ENCODE data around the gene ZNF586.
"Not testable (repeated sequence)": the region's sequence is repeated elsewhere in the genome, so short reads cannot be mapped to it uniquely, and the experiment has no call there.

Gene ZNF586

DNA sequence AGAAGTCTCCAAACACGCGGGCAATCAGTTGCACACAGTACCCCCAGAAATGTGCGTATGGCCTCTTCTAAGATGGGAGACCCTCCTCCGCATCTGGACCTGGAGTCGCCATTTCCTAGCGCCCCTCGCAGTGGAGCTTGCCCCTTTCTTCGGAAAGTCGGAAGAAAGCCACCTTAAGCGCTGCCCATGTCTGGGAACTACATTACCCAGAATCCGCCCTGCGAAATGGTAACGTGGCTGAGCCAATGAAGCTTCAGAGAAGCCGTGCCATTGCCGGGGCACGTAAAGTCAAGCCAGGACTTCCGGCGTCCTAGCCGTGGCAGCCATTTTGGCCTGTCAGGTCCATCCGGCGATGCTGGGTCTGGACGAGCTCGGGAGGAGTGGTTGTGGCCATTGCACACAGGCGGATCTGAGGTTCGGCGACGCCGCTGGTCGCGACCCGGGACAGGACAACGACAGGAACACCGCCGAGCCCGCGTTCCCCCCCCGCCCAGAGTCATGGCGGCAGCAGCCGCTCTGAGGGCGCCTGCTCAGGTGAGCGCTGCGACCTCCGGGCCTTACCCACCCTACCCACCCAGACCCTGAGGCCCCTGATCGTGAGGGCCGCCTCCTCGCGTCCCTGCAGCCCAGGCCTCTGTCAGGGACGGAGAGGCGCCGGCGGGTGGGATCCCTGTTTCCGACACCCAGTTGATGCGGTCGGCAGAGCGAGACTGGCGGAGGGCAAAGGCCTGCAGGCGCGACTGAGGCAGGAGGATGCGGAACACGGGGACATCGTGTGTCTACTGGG is at the start of gene ZNF586:
ZNF586 (plus strand) TSS at position 332 of the 787 bp plus-strand sequence; CDS start at position 499, 167 bp downstream.
- CTCF ChIA-PET, result interaction anchor here (0.6 kb wide), 1 partner anchor 122 kb away, joined by 3 read pairs; no protein-coding TSS in a partner anchor
- peaks cover 60% of the 10 kb centered on the region for H3K36me3 Mint-ChIP-seq
- H3K4me3 Mint-ChIP-seq, result peak within 1 kb of the TSS; percentile 95
- no peaks in the 10 kb centered on the region for H3K27me3 Mint-ChIP-seq
- DNase-seq, result peak; percentile 94
- peaks cover 52% of the 10 kb centered on the region for H3K9me3 Mint-ChIP-seq
- H3K27ac Mint-ChIP-seq, result peak within 1 kb of the TSS; percentile 96
- H3K4me1 Mint-ChIP-seq, result peaks cover 39% of the 10 kb centered on the region

- Mint-ChIP-seq H3K27ac (no peak overlapping the region), H3K36me3 (peaks cover 75% of the 10 kb centered on the region), H3K27me3 (no peaks in the 10 kb centered on the region), H3K4me3 (no peak overlapping the region), H3K4me1 (peaks cover 7% of the 10 kb centered on the region), H3K9me3 (peaks cover 73% of the 10 kb centered on the region)
- no peak for DNase-seq
- CTCF ChIA-PET, result no interaction called here
Observed at GRCh38 chr19:57719901-57720519, 49.5 kb upstream of the ZNF586 start.

GRCh38 chr19:57720878-57721277 is 48.6 kb upstream of the ZNF586 start:
- H3K36me3 Mint-ChIP-seq, result peaks cover 76% of the 10 kb centered on the region
- H3K9me3 Mint-ChIP-seq, result peaks cover 68% of the 10 kb centered on the region
- H3K4me1 Mint-ChIP-seq, result peaks cover 9% of the 10 kb centered on the region
- CTCF ChIA-PET, result no interaction called here
- no peak overlapping the region for H3K27ac Mint-ChIP-seq
- no peak for DNase-seq
- no peaks in the 10 kb centered on the region for H3K27me3 Mint-ChIP-seq
- no peak overlapping the region for H3K4me3 Mint-ChIP-seq

GRCh38 chr19:57738320-57738719 is 31.2 kb upstream of the ZNF586 start:
- H3K9me3 Mint-ChIP-seq, H3K27me3 Mint-ChIP-seq, H3K4me3 Mint-ChIP-seq, H3K27ac Mint-ChIP-seq, H3K4me1 Mint-ChIP-seq, H3K36me3 Mint-ChIP-seq: not testable (repeated sequence)
- peak; percentile 56 for DNase-seq
- CTCF ChIA-PET, result interaction anchor here (0.9 to 1.4 kb wide), 2 partner anchors 10 to 208 kb away, joined by 4 read pairs; no protein-coding TSS in a partner anchor

DNA sequence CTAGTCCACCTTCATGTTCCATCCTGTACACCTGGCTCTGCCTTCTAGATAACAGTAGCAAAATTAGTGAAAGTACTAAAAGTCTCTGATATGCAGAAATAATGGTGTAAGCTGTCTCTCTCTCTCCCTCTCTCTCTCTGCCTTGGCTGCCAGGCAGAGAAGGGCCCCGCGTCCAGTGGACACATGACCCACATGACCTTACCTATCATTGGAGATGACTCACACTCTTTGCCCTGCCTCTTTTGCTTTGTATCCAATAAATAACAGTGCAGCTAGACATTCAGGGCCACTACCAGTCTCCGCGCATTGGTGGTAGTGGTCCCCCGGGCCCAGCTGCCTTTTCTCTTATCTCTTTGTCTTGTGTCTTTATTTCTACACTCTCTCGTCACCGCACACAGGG is 30.7 kb upstream of the ZNF586 start:
- not testable (repeated sequence) for DNase-seq, H3K27ac Mint-ChIP-seq, H3K36me3 Mint-ChIP-seq, H3K27me3 Mint-ChIP-seq, H3K4me1 Mint-ChIP-seq, H3K4me3 Mint-ChIP-seq, H3K9me3 Mint-ChIP-seq
- CTCF ChIA-PET, result interaction anchor here (0.9 to 1.4 kb wide), 2 partner anchors 11 to 208 kb away, joined by 4 read pairs; no protein-coding TSS in a partner anchor

DNA sequence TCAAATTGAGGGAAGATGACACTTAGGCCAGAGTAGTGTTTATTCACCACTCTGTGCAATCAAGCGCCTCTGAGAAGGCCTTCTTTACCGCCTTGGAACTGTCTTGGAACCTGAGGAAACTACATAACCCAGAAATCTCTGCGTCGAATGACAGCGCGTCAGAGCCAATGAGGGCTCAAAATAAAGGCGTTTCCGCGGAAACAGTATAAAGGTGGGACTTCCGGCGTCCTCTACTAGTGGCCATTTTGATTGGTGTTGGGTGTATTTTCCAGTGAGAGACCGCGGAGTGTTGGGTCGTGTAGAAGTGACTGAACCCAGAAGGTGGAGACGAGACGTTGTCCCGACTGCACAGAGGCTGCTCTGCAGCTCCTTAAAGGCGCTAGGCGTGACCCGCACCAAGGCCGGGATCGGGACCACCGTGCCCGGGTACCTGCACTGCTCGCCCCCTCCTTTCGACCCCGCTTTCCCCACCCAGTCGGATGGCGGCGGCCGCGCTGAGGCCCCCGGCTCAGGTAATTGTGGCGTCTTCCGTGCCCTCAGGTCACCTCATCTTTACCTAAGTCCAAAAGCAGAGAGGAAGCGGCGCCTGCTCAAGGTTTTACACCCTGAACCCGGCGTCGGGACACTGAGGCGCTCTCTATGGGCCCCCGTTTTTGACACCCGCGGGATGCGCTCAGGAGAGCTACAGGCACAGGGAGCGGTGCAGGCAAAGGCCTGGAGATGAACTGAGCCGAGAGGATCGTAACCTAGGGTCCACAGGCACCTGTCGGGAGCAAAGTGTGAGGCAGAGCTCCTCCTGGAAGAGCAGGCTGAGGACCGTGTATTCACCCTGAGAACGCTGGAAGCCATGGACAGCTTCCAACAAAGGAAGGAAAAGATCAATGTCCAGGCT is 22.6 kb upstream of the ZNF586 start, which contains the start of gene ZNF776:
ZNF776 (plus strand) TSS at position 236 of the 892 bp plus-strand sequence; CDS start at position 480, 244 bp downstream.
- Mint-ChIP-seq H3K36me3 (peaks cover 52% of the 10 kb centered on the region), H3K4me1 (peaks cover 25% of the 10 kb centered on the region), H3K4me3 (peak within 1 kb of the TSS; percentile 96), H3K9me3 (peaks cover 44% of the 10 kb centered on the region), H3K27me3 (no peaks in the 10 kb centered on the region), H3K27ac (peak within 1 kb of the TSS; percentile 93)
- peak; percentile 91 for DNase-seq
- CTCF ChIA-PET, result no interaction called here

DNA sequence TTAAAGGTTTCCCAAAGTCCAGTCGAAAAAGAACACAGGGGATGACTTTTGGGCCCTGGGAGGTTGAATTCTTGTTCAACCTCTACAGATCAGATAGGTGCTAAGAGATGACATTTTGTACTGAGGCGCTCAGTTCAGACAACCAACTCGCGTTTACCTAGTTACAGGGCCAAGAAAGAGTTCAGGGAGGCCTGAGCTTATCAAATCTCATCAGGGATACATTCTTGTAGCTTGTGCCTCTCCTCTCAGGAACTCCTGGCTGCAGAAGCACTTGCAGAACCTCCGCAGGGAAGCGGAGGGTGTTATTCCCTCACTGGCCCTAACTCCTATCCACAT is 22.0 kb upstream of the ZNF586 start:
- CTCF ChIA-PET, result no interaction called here
- Mint-ChIP-seq H3K36me3 (peaks cover 58% of the 10 kb centered on the region), H3K4me1 (peaks cover 25% of the 10 kb centered on the region), H3K4me3 (peak overlapping the region; percentile 96), H3K27ac (peak overlapping the region; percentile 93), H3K9me3 (peaks cover 49% of the 10 kb centered on the region), H3K27me3 (no peaks in the 10 kb centered on the region)
- no peak for DNase-seq

- no peak for DNase-seq
- CTCF ChIA-PET, result no interaction called here
- Mint-ChIP-seq H3K4me3 (peak overlapping the region; percentile 96), H3K4me1 (peaks cover 25% of the 10 kb centered on the region), H3K9me3 (peaks cover 55% of the 10 kb centered on the region), H3K36me3 (peaks cover 64% of the 10 kb centered on the region), H3K27me3 (no peaks in the 10 kb centered on the region), H3K27ac (no peak overlapping the region)
Observed at GRCh38 chr19:57748029-57748428, 21.4 kb upstream of the ZNF586 start.

DNA sequence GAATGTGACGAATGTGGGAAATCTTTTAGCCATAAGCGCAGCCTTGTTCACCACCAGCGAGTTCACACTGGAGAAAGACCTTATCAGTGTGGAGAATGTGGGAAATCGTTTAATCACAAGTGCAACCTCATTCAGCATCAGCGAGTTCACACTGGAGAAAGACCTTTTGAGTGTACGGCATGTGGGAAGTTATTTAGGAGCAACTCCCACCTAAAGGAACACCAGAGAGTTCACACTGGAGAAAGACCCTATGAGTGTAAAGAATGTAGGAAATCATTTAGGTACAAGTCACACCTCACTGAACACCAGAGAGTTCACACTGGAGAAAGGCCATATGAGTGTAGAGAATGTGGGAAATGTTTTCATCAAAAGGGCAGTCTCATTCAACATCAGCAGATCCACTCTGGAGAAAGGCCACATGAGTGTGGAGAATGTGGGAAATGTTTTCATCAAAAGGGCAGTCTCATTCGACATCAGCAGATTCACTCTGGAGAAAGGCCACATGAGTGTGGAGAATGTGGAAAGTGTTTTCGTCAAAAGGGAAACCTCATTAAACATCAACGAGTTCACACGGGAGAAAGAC is 15.3 kb upstream of the ZNF586 start:
- no peak overlapping the region for H3K4me3 Mint-ChIP-seq
- H3K9me3 Mint-ChIP-seq, result peaks cover 84% of the 10 kb centered on the region
- no peaks in the 10 kb centered on the region for H3K27me3 Mint-ChIP-seq
- no peaks in the 10 kb centered on the region for H3K4me1 Mint-ChIP-seq
- CTCF ChIA-PET, result no interaction called here
- peaks cover 98% of the 10 kb centered on the region for H3K36me3 Mint-ChIP-seq
- H3K27ac Mint-ChIP-seq, result no peak overlapping the region
- DNase-seq, result no peak

DNA sequence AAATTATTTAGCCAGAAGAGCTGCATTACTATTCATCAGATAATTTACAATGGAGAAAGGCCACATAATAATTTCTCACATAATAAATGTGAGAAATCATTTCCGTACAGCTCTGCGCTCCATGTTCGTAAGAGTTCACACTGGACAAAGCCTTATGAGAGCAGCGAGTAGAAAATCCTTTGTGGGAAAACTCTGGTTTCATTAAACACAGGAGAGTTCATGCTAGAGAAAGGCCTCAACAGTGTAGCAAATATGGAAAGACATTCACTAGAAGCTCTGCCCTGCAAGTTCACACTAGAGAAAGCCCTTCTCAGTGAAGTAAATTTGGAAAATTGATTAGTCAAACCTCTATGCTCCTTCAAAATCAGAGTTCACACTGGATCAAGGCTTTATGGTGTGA is 14.4 kb upstream of the ZNF586 start:
- Mint-ChIP-seq H3K9me3 (peaks cover 82% of the 10 kb centered on the region), H3K36me3 (peaks cover 98% of the 10 kb centered on the region), H3K4me3 (no peak overlapping the region), H3K27me3 (no peaks in the 10 kb centered on the region), H3K4me1 (no peaks in the 10 kb centered on the region), H3K27ac (no peak overlapping the region)
- CTCF ChIA-PET, result no interaction called here
- no peak for DNase-seq

DNA sequence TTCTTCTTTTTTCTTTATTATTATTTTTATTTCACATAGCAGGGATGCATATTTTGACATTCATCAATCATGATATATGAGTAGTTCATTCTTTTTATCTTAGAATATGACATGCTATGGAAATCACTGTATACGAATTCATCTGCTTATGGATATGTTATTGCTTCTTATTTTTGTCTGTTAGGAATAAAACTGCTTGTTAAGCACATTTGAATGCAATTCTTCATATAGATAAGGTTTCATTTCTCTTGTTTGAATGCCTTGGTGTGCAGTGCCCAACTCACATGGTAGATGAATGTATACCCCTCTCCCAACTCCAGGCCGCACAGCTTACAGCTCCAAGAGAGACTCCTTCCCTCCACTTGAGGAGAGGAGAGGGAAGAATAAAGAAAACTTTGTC is 11.5 kb upstream of the ZNF586 start:
- Mint-ChIP-seq H3K27me3 (no peaks in the 10 kb centered on the region), H3K4me1 (no peaks in the 10 kb centered on the region), H3K36me3 (peaks cover 88% of the 10 kb centered on the region), H3K9me3 (peaks cover 66% of the 10 kb centered on the region), H3K4me3 (no peak overlapping the region), H3K27ac (no peak overlapping the region)
- CTCF ChIA-PET, result no interaction called here
- DNase-seq, result no peak

DNA sequence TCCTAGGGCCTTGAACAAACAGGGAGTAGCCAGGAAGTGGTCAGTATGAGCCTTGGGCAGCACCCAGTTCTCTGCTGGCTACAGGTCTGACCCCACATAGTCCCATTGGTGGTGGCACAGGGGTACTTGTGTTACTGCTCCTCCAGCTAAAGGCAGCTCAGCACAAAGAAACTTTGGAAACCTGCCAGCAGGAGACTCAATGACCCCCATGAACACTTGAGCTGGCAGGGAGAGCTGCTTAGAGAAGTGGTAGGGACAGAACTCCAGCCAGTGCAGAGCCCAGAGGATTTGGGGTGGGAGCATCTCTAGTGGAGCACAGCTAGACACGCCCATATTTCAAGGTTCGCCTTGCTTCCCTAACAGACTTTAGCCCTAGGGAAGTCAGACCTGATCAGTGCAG is 10.4 kb upstream of the ZNF586 start:
- no peaks in the 10 kb centered on the region for H3K4me1 Mint-ChIP-seq
- CTCF ChIA-PET, result no interaction called here

DNA sequence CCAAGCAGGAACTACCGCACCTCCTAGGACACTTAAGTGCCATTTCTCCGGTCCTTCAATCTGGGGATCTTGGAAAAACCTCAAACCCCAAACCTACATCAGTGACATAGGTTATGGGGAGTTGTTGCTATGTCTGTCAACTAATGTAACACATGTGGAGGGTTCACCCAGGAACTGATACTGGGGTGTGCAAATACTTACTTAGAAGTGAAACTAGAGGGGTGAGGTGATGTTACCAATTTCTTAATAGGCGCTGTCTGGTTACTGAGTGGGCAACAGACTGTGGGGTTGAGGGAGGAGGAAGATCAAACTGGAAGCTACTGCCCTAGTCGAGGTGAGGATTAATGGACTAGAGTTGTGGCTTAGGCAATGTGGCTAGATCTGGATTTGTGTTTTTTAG is 1.9 kb downstream of the ZNF586 start:
- no peaks in the 10 kb centered on the region for H3K27me3 Mint-ChIP-seq
- peak overlapping the region; percentile 68 for H3K27ac Mint-ChIP-seq
- peaks cover 69% of the 10 kb centered on the region for H3K36me3 Mint-ChIP-seq
- no peak for DNase-seq
- H3K4me3 Mint-ChIP-seq, result peak overlapping the region; percentile 3
- CTCF ChIA-PET, result no interaction called here
- H3K4me1 Mint-ChIP-seq, result peaks cover 46% of the 10 kb centered on the region
- peaks cover 56% of the 10 kb centered on the region for H3K9me3 Mint-ChIP-seq

More for the DNA sequence above, 10.4 kb upstream of the ZNF586 start:
- no peaks in the 10 kb centered on the region for H3K27me3 Mint-ChIP-seq
- peaks cover 61% of the 10 kb centered on the region for H3K9me3 Mint-ChIP-seq
- H3K4me3 Mint-ChIP-seq, result no peak overlapping the region
- peaks cover 84% of the 10 kb centered on the region for H3K36me3 Mint-ChIP-seq
- no peak for DNase-seq
- H3K27ac Mint-ChIP-seq, result no peak overlapping the region

DNA sequence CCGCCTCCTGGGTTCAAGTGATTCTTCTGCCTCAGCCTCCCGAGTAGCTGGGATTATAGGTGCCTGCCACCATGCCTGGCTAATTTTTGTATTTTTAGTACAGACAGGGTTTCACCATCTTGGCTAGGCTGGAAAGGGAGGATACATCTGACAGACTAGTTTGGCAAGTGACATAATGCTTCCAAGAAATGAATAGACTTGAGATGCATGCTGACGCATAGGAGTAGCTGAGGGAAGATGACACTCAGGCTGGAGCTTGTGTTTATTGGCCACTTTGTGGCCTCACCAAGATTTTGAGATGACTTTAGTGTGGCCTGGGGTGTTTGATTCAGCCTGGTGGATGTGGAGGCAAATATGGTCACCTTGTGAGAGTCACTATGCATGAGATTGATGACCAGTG is 4.0 kb downstream of the ZNF586 start:
- CTCF ChIA-PET, result no interaction called here
- no peaks in the 10 kb centered on the region for H3K27me3 Mint-ChIP-seq
- DNase-seq, result no peak
- H3K36me3 Mint-ChIP-seq, result peaks cover 81% of the 10 kb centered on the region
- H3K4me3 Mint-ChIP-seq, result no peak overlapping the region
- H3K27ac Mint-ChIP-seq, result peak overlapping the region; percentile 70
- peaks cover 45% of the 10 kb centered on the region for H3K4me1 Mint-ChIP-seq
- H3K9me3 Mint-ChIP-seq, result peaks cover 60% of the 10 kb centered on the region

All from activated naive CD4-positive, alpha-beta T cell treated with anti-CD3 and anti-CD28 coated beads, Interleukin-2, amount 10 ng/mL, durations not matched to agents 7 days and 5 days (primary cell).